Measurements from ENCODE around the gene ARHGEF7.

Gene ARHGEF7

DNA sequence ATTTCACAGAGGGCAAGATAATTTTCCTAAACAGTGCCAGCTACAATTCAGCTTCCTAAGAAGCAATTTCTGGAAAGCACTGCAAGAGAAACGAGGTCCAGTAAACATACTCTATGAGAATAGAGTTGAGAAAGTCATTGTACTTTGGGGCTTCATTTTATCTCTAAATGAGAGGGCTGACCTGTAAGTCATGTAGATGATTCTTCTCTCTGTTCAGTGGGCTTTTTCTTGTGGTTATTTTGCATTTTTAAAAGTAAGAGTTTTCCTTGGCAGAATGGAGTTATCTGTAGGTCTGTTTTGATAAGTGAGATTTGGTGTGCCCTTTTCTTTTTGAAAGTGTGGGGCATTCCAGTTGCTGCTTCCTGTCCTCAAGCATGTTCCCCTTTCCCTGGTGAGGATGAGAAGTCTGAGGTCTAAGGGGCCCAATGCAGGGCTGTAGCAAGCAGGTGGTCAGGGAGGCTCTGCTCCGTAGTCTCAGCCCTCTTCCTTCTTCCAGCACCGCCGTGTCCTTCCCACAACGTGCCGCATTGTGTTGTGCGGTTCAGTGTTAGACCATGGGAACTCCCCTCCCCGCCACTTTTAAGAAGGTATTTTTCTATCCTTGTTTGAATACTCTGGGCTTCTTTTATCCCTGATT is 86.3 kb downstream of the ARHGEF7 start:
- DNase-seq (ENCODE audit: low read depth), result no peak

DNA sequence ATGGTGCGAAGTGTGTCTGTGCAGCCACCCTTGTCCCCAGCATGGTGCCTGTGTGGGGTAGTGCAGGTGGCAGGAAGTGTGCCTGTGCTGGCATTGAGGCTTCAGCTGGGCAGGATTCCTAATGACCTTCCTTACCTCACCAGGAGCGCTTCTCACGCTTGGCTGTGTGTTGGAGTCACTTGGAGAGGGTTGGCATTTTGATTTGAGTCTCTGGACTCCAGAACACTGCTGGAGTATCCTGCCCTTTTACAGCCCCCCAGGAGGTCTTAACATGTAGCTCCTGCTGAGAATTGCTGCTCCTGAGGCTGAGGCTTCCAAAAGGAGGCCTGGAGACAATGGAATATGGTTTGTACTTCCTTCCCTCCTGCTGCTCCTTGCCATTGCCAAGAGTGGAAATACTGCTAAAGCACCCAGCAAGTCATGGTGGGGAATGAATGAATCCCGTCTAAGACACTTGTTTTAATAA is 87.1 kb downstream of the ARHGEF7 start:
- no peak for DNase-seq (ENCODE audit: low read depth)

DNA sequence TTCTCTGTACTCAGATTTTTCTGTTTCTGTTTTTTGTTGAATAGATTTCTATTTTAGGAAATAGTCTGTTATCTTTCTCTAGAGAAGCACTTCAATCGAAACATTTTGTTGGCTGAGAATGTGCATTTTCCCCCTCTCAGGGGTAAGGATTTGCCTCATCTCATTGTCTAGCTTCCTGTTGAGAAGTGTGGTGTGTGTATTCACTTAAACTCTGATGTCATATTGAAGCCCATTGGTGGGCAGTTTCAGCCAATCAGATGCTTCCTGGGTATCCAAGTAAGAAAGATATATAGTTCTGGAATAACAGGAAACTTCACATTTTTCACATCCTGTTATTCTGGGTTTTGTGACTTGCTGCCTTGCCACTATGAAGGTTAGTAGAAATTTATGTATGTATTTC is 87.6 kb downstream of the ARHGEF7 start:
- peak; percentile 92 for DNase-seq (ENCODE audit: low read depth)

DNA sequence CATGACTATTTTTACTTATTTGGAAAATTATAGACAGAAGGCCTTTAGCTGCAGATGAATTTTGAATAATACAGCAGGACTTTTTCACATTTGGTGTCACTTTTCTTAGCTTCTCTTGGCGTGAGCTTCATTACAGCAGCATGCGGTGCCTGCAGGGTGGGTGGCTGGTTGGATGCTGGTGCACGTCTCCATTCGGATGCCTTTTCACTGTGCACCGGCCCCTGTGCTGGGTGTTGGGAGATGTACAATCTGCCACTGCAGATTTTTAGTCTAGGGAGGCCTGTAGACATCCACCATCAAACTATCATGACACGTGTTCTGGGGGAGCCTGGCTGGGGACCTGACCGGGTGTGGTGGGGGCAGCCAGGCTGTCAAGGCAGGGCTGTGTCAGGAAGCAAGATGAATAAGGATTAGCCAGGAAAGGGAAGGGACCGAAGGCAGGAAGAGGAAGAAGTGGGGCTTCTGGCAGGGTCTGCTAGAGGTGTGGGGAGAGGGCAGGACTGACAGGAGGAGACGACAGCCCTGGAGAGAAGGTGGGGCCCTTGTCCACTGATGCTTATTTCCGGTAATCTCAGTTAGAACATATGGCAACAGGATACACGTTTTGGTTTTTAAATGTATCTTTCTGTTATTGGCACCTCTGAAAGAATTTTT is 88.8 kb downstream of the ARHGEF7 start:
- DNase-seq (ENCODE audit: low read depth), result no peak

DNA sequence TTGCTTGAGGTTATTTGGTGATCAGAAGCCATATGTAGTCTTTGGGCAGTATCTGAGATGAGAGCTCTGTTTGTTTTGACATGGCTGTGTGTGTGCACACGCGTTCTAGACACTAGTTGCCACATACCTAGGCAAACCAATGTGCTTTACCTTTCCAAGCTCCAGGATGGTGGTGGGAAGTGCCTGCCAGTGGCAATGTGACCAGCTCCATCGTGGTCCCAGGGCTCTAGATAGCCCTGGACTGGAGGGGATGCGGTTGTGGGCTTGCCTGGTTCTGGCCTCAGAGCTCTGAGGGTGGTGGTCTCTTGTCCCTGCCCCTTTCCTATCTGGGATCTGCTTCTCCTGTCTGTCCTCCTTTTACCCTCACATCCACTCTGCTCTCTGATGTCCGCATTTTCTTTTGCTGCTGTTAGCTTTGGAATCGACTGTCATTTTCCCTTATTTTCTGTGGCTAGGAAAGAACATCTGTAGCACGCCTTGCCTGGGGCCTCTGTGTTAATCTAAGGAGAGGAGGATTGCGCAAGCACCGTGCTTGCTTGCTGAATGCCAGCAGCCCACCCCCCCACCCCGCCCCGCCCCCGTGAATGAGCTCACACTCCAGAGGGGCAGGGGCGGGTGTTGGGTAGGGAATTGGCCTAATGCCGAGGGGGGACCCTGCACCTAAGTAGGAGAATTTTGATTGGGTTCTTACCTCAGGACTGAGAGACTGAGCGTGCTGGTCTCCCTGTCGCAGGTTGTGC is 89.5 kb downstream of the ARHGEF7 start:
- DNase-seq (ENCODE audit: low read depth), result peak; percentile 86

DNA sequence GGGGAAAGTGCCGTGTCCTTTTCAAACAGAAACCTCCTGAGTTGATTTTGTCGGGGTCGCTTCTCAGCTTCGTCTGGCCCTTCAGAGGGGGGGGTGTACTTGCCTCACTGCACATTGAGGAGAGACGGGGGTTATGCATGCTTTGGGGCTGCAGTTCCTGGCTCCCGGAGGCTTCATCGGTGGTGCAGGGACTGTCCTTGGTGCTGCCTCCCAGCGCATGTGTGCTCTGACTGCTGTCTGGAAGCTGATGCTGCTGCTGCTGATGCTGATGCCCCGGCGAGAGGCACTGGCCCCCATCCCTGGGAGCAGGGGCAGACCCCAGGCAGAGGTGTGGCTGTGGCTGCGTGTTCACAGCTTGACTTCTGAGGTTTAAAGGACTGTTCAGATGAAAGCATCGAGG is 91.0 kb downstream of the ARHGEF7 start:
- DNase-seq (ENCODE audit: low read depth), result no peak

DNA sequence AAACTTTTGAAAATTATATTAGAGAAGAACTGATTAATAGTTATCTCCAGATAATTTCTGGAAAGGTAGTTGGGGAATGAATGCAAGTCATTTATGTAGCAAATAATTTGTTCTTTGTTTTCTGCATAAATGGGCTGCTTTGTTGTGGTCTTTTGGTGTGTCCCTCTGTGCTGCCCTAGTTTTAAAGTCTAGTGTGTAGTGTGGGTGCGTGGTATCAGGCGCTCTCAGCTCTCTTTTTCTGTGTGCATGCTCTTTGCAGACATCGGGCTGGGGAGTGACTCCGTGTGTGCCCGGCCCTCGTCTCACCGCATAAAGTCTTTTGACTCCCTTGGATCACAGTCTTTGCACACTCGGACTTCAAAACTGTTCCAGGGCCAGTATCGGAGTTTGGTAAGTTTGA is 94.5 kb downstream of the ARHGEF7 start:
- no peak for DNase-seq (ENCODE audit: low read depth)

DNA sequence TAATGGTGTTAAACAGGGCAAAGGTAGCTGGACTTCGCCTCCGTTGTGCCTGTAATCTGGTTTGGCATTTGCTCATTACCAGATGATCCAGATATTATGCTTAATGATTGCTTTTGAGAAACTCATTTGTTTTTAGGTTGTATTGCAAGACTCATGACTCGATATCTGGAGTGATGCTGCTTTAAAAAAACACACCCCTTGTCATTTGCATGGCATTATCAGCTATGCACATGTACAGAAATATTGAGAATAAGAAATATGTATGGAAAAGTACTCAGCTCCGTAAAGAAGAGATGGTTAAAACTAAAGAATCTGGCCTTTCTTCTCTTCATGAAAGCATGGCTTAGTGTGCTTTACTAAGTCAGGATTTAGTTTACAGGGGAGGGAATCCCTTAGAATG is 95.0 kb downstream of the ARHGEF7 start:
- DNase-seq (ENCODE audit: low read depth), result no peak

DNA sequence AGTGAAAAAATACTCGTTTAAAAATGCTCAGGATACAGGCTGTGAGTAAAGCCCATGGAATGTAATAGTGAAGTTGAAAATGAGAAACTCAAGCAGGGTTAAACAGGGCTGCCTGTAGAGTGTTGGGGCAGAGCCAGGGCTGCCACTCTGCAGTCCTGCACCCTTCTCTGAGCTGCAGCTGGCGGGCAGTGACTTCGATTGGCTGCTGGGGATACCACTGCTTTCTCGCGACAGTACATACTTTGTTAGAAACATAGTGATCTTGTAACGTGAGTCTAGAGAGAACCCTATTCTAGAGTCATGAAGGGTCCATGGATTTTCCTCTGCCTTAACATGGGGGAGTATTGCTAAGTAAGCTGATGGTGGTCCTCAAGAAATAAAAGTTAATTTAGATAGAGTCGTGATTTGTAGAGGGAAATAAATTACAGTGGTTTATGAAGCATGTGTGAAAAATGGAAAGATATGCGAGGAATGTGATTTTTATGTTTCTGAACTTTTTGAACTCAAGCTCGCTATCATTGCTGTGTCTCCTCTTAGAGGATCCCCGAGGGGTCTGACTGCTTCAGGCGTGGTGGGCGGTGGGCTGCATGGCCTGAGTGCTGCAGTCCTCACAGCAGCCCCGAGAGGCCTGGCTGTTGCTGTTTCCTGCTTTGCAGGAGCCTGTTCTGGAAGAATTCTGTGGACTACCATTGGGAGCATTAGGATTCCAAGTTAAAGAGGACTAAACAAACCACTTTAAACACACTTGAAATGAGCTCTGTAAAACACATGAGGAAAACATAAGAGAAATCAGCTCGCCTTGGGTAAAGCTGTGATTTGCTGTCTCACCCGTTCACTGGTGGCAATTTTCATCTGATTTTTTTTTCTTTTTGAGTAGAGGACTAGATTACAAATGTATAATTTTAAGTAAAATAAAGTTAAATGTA is 95.7 kb downstream of the ARHGEF7 start:
- peak; percentile 92 for DNase-seq (ENCODE audit: low read depth)

DNA sequence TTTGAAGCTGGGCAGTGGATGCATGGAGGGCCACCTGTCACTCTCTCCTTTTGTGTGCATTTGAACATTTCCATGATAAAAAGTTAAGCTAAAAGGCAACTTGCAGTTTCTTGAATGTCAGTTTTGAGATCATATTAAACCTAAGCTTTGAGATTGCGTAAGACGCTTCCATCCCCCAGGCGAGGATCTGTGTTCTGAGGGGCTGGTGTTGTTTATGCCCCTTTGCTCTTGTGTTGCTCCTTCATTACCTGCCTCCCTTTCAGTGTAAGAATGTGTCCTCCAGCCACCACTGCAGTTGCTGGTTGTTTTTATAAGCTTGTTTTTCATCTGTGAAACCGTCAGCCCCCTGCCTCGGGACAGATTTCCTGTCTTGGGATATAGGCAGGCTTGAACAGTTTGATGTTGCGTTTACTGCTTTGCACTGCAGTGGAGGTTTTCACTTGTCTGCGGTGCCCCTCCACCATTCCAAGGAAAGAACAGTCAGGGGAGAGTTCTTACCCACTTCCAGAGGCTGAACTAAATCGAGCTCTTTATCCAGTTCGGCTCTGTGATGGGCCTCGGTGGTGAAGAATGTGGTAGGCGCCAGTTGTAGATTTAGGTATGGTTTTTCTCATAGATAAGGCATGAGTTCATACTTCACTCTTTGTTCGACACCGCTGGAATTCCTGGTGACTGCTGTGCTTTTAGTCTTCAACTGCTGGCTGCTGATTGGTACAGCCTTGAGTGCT is 96.8 kb downstream of the ARHGEF7 start:
- peak; percentile 68 for DNase-seq (ENCODE audit: low read depth)

DNA sequence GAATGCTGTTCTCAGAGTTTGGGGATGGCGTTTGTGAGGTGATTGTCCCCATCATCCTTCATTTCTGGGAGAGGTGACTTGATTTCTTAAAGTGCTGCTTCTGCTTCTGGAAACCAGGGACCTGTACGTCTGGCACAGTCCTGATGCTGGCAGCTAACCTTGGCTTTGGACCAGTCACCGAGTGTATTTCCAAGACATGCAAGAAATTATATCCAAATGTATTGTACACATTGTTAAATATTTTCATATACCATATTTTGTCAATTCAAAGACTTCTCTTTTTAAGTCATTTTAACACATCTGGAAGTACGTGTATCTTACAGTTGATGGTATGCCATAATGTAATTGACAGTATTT is 97.4 kb downstream of the ARHGEF7 start:
- no peak for DNase-seq (ENCODE audit: low read depth)

DNA sequence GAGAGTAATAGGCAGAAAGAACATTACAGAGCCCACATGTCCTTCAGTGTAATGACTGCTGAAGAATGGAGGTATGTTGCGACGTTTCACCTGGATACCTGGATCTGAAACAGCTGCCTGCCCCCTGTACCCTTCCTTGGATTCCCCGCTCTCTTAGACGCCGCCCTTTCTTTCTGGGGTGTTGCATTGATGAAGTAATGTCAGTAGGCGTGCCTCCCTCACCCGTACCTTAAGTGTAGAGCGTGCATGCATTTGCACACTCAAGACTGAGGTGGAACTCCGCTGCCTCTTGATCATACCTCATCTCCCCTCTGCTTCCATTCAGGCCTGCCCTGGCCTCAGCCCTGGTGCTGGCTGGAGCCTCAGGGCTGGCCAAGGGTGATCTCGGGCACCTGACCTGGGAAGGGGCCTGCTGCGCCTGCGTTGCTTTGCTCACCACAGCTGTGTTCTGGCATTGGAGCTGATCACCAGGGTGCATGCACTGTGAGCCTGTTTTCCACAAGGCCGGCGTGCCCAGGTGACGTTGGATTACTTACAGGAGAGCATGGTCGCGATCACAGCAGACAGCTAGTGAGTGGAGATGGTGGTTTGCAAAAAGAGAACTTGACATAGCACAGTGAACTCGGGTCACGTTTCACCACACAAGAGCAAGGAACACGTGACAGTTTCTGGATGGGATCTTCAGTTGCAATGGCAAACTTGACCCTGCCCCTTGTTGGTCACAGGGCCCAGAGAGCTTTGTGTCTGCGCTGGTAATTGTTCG is 99.0 kb downstream of the ARHGEF7 start:
- no peak for DNase-seq (ENCODE audit: low read depth)

DNA sequence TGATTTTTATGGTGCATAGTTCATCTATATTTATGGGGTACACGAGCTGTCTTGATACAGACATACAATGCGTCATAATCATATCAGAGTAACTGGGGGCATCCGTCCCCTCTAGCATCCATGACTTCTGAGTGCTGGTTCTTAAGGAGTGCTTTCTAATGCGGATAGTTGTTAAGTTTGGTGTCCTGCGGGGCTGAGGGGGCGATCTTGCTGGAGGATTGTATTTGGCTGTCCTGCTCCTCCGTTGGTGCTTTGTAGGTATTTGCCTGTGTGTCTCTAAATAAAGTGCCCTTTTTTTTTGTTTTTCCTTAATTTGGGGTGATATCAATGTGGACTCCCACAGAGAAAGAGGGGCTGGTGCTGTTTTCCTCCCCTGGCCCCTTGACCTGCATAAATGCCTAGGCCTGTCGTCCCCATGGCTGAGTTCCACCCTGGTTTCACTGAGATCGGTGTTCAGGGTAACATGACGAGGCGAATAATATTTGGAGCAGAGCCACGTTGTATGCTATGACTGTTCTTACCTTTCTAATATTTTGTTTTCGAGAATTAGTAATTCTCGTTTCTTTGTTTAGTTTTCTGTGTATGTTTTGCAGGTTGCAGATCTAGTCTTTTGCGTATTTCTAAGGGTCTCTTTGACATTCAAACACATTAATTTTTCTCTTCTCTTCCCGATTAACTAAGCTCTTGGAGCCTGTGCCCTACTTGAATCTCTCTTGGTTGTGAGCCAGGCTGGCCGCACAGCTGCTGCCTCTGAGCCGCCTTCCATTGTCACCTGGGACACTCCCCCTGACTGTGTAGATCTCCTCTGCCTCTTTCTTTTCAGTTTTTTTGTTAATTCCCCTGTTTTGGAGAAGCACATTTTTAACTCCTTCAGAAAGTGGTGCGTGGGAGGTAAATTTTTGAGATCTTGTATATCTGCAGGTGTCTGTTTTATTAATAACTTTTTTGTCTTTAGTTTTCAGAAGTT is 100.3 kb downstream of the ARHGEF7 start:
- DNase-seq (ENCODE audit: low read depth), result no peak

DNA sequence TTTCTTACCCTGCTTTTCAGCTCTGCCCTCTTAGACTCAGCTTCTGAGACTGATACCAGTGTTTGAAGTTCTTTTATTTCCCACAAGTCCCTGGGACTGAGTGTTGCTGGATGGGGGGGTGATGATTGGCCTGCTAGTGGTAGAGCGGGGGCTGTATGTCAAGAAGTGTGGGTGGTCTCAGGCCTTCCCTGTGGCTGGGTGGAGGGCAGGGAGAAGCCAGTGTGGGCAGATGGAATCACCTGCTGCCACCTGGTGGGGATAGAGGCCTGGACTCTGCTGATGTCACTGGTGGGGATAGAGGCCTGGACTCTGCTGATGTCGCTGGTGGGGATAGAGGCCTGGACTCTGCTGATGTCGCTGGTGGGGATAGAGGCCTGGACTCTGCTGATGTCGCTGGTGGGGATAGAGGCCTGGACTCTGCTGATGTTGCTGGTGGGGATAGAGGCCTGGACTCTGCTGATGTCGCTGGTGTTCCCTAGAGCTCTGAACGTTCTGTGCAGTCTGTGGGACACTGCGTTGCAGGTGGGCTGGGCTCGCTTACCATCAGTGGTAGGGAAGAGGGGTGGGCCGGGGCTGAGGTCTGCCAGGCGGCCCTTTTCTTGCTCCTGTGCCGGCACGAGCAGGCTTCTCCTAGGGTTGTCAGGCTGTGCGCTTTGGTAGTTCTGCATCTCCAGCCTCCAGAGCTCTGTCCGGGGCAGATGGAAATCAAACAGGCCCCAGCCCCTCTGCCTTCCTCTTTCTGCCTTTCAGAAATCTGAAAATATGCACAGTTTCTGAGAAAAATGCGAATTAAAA is 101.3 kb downstream of the ARHGEF7 start:
- DNase-seq (ENCODE audit: low read depth), result no peak

DNA sequence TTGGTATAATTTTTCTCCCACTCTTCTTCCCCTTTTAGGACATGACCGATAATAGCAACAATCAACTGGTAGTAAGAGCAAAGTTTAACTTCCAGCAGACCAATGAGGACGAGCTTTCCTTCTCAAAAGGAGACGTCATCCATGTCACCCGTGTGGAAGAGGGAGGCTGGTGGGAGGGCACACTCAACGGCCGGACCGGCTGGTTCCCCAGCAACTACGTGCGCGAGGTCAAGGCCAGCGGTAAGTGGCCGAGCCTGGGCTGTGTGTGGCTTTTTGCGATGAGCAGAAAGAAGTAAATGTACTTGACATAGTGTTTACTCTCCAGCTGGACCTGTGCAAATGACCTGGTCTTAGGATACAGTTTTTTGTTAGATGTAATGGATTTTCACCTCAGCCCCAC is 102.5 kb downstream of the ARHGEF7 start:
- DNase-seq (ENCODE audit: low read depth), result no peak

DNA sequence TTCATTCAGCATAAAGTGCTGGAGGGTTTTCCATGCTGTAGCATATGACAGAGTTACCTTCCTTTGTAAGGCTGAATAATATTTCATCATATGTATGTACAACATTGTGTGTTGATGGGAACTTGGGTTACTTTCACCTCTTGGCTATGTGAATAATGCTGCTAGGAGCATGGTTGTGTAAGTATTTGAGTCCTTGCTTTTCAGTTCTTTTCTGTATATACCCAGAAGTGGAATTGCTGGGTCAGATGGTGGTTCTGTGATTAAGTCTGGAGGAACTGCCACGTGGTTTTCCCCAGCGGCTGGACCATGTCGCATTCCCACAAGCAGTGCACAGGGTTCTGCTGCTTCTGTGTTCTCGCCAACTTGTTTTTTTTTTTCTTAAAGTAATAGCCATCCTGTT is 104.2 kb downstream of the ARHGEF7 start:
- peak; percentile 95 for DNase-seq (ENCODE audit: low read depth)

DNA sequence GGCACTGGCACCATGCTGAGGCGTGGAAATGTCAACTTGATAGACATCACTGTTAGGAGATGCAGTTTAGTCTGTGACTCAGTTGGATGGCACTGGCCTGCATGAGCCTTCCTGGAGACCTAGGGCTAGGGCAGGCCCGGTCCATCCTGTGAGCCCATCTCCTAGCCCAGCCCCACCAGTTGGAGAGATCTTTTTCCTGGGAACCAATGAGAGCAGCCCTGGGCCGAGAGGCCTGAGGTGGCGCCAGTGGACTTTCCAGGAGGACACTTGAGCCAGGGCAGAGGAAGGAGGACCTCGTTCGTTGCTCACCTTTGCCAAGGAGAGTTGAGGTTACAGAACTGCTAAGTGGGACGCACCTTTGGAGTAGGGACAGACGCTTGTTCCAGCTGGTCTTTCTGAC is 104.8 kb downstream of the ARHGEF7 start:
- no peak for DNase-seq (ENCODE audit: low read depth)

DNA sequence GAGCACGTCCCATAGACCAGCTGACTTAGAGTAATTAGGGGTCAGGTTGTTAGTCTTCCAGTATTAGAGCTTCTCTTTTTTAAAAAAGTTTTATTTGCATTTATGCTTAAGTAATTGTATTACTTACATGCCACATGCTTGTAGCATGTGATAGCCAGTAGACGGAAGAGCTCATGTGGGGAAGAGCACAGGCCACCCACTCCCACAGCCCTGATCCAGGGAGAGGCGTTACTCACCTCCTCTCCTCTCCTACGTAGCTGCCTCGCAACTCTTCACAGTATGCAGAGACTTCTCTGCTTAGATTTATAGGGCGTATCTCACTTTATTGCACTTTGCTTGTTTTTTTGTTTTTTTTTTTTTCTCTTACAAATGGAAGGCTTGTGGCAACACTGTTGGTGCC is 110.1 kb downstream of the ARHGEF7 start:
- DNase-seq (ENCODE audit: low read depth), result no peak
